RWPE1 (cell line): Measurements from ENCODE around the gene PTGR2.
"Not testable (repeated sequence)": the region's sequence is repeated elsewhere in the genome, so short reads cannot be mapped to it uniquely, and the experiment has no call there.

Experiments used
- CTCF ChIA-PET: fragments of 350-600 bp; sonication (Branson Sonifier 250); formaldehyde crosslinking; extraction: SDS; loops from one replicate; lab custom pipeline; 2021; lab: Yijun Ruan, JAX
- POLR2A ChIA-PET: fragments of 400-600 bp; formaldehyde crosslinking; extraction: SDS; loops from one replicate; lab custom pipeline; 2020; ENCODE audit warnings: antibody characterized with exemption; ENCODE audit not compliant: low non-redundant PET; lab: Yijun Ruan, JAX
- DNase-seq: peaks from one replicate; pipeline ENCODE4 v3.0.0; 2012; ENCODE audit warnings: low spot score
- H3K27ac ChIP-seq: fragments of 450-650 bp; 2 replicates; pipeline ENCODE4 v1.5.1; 2017
- TF ChIP-seq, protein P1 (sequence below): fragments of 450-650 bp; conservative IDR thresholded peaks from 2 replicates; pipeline ENCODE4 v1.5.1; 2017; ENCODE audit warnings: low read depth, mild to moderate bottlenecking

Gene PTGR2

DNA sequence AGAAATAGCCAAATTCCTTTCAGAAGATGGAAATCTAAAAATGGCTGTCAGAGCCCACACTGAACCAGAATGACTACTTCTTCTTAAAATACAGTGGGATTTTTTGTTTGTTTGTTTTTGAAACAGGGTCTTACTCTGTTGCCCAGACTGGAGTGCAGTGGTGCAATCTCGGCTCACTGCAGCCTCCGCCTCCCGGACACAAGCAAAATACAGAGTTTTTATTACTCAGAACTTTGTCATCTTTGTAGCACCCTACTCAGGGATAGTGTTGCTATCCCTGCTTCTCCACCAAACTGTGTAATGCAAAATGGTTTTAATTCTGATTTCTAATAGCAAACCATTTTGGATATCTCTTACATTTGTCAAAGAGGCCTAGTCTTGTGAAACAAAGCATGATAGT is 51.4 kb downstream of the PTGR2 start:
- H3K27ac ChIP-seq, result no peak overlapping the region
- ChIA-PET CTCF (no interaction called here), POLR2A (no interaction called here)
- no peak for DNase-seq
- TF ChIP-seq, protein P1, sequence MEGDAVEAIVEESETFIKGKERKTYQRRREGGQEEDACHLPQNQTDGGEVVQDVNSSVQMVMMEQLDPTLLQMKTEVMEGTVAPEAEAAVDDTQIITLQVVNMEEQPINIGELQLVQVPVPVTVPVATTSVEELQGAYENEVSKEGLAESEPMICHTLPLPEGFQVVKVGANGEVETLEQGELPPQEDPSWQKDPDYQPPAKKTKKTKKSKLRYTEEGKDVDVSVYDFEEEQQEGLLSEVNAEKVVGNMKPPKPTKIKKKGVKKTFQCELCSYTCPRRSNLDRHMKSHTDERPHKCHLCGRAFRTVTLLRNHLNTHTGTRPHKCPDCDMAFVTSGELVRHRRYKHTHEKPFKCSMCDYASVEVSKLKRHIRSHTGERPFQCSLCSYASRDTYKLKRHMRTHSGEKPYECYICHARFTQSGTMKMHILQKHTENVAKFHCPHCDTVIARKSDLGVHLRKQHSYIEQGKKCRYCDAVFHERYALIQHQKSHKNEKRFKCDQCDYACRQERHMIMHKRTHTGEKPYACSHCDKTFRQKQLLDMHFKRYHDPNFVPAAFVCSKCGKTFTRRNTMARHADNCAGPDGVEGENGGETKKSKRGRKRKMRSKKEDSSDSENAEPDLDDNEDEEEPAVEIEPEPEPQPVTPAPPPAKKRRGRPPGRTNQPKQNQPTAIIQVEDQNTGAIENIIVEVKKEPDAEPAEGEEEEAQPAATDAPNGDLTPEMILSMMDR, result no peak

DNA sequence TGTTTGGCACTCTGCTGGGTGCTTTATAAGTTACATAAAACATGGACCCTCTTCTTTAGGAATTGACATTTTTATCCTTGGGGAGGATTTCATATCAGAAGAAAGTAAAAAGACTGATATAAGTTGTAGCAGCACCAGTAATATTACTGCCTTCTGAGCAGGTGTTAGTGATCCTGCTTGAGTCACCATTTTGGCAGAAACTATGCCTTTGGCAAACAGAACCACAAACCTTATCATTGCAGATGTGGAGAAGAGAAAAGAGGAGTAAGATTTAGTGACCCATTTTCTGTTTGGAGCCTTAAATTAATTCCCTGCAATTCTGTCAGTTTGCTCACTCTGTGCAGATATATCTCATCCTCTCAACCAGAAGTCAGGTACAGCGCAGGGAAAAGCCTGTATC is 58.0 kb downstream of the PTGR2 start:
- TF ChIP-seq, protein P1, result no peak
- H3K27ac ChIP-seq, result no peak overlapping the region
- ChIA-PET CTCF (no interaction called here), POLR2A (no interaction called here)
- DNase-seq, result no peak

DNA sequence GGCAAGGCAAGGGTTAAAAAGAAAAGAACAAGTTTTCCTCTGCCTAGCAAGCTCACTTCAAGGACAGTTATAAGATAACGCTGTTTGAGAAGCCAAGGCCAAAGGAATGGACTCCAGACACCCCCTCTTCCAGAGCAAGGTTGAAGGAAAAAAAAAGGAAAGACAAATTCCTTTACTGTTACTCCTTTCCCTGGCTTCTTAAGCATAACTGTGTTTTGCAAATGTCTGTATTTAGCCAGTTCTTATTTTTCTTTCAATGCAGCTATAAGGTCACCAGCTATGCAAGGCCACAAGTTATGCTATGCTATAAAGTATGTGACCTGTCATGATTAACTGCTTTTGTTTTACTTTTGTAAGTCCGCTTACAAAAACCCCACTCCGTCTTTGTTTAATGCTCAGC is 61.6 kb downstream of the PTGR2 start:
- POLR2A ChIA-PET, result no interaction called here
- CTCF ChIA-PET, result interaction anchor here (0.6 kb wide), 1 partner anchor 21 kb away, joined by 4 read pairs; no protein-coding TSS in a partner anchor
- TF ChIP-seq, protein P1, result no peak
- no peak overlapping the region for H3K27ac ChIP-seq
- no peak for DNase-seq

DNA sequence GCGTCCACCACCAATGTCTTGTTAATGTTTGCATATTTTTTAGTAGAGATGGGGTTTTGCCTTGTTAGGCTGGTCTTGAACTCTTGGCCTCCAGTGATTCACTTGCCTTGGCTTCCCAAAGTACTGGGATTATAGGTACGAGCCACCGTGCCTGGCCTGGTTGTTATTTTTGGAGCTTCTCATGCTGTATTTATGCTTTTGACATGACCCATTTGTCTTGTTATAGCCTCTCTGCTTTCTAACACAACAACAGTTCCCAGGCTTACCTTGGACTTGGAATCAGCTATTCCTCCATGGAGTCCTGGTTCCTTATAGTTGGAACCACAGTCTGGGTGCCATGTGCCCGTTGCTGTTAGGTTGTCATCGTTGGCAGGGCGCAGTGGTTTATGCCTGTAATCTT is 64.7 kb downstream of the PTGR2 start:
- no peak for DNase-seq
- ChIA-PET POLR2A (no interaction called here), CTCF (interaction anchor here (0.7 kb wide), 1 partner anchor 12 kb away, joined by 3 read pairs; no protein-coding TSS in a partner anchor)

DNA sequence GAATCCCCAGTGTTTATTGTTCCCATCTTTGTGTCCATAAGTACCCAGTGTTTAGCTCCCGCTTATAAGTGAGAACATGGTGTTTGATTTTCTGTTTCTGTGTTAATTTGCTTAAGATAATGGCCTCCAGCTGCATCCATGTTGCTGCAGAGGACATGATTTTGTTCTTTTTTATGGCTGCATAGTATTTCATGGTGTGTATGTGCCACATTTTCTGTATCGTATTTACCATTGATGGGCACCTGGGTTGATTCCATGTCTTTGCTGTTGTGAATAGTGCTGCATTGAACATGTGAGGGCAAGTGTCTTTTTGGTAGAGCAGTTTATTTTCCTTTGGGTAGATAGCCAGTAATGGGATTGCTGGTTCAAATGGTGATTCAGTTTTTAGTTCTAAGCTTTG is 67.8 kb downstream of the PTGR2 start:
- DNase-seq, H3K27ac ChIP-seq, POLR2A ChIA-PET: not testable (repeated sequence)
- CTCF ChIA-PET, result interaction anchor here (0.7 kb wide), 1 partner anchor 12 kb away, joined by 3 read pairs; no protein-coding TSS in a partner anchor

More for the DNA sequence above, 64.7 kb downstream of the PTGR2 start:
- TF ChIP-seq, protein P1, result no peak
- H3K27ac ChIP-seq, result no peak overlapping the region

DNA sequence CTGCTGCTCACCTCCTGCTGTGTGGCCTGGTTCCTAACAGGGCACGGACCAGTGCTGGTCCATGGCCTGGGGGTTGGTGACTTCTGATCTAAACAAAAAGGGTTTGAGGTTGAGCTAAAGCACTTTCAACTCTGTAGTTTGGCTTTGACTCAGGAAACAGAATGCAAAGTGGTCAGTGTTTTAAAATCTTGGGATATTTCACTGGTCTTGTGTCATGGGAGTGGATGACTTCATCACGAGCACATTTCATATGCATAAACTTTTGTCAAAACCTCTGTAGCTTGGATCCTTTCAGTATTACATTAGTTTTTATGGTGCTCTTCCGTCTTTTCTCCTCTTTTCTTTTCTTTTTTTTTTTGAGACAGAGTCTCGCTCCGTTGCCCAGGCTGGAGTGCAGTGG is 72.7 kb downstream of the PTGR2 start:
- ChIA-PET CTCF (interaction anchor here (0.6 kb wide), 1 partner anchor 196 kb away, joined by 8 read pairs; no protein-coding TSS in a partner anchor), POLR2A (no interaction called here)
- no peak for DNase-seq
- TF ChIP-seq, protein P1, result no peak
- H3K27ac ChIP-seq, result no peak overlapping the region
